K562 treated with DMSO at 1 percent for 4 hours (cell line): Measurements from ENCODE around the gene MRPL11. TPM values are rescaled to one million over a fixed set of nuclear protein-coding genes. Genes with fewer than 3 reads are reported as not detected.

Source experiments
- total RNA-seq: library from RNA; unstranded; fragments of 300-600 nt; gene quantifications from 2 replicates; pipeline ENCODE4 v1.2.3, GENCODE V29; 2022; ENCODE audit not compliant: insufficient read depth

Gene MRPL11
- total RNA-seq, result 51.8 and 54.1 TPM in 2 replicates

DNA sequence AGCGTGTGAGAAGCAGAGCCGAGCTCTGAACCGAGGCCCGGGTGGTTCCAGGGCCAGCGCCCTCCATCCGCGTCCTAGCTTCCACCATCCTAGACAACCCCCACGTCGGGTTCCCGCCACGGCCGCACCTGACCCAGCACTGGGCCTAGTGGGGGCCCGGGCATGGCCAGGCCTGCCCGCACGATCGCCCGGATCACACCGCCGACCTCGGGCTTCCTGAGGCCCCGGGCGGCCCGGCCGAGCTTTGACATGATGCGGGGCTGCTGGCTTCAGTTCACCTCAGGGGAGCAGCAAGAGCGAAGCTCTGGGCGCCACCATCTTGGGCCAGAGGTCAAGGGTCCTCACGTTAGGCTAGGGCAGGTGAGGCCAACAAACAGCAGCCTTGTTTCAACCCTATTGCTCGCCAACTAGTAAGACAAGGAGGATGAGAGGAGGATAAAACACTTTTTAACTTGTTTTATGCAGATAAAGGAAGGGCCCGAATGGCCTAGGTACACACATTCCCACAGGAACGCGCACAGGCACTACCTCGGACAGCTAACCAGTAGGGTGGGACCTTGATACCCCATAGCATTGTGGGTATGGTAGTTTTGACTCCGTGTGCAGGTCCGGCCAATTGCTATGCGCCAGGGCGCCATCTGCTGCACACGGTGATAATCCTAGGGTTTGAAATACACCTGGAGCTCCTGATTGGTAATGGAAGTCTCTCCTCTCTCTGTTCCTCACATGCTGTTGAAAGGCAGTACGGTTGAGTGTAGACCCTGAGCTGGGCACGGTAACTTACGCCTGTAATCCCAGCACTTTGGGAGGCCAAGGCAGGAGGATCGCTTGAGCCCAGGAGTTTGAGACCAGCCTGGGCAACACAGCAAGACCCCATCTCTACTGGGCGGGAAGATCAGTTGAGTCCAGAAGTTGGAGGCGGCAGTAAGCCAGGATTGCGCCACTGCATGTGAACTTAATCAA is at the start of gene MRPL11:
MRPL11 (minus strand) TSS at position 345 of the 963 bp plus-strand sequence; CDS start at position 251, 94 bp downstream.

DNA sequence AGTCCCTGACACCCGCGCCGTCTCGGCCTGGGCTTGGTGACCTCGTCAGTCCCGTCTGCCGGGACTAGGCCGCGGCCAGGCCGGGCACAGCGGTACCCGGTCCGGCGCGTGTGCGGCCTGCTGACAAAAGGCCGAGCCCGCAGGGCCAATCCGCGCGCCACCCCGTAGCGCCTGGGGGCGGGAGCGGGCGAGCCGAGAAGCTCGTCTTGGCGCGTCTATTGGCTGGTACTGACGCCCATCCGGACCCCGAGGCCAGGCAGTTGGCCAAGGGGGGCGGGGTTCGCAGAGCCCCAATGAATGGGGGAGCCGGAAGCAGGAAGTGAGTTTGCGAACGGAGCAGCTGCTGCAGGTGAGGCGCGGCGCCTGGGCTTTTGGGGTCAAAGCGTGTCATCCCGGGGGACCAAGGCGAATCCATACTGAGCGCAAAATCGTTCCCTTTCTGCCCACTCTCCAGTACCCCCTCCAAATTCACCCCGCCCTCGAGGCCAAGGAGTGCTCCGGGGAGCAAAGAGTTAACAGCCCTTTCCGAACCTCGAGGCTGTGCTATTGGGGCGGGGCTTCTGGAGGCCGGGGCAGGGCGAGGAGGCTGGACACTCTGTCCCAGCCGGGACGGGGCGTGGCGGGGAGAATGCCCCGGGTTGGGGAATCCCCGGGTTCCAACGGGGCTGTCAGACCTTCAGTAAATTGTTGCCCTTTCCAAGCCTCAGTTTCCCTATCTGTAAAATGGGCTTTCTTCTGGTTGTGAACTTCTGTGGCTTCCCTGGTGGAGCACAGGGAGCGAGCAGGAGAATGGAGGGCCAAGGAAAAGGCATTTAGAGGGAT is 41.7 kb upstream of the MRPL11 start, which contains the start of gene DPP3:
DPP3 (plus strand) TSS at position 318 of the 822 bp plus-strand sequence. CDS start 1,767 bp downstream, outside the sequence.

DNA sequence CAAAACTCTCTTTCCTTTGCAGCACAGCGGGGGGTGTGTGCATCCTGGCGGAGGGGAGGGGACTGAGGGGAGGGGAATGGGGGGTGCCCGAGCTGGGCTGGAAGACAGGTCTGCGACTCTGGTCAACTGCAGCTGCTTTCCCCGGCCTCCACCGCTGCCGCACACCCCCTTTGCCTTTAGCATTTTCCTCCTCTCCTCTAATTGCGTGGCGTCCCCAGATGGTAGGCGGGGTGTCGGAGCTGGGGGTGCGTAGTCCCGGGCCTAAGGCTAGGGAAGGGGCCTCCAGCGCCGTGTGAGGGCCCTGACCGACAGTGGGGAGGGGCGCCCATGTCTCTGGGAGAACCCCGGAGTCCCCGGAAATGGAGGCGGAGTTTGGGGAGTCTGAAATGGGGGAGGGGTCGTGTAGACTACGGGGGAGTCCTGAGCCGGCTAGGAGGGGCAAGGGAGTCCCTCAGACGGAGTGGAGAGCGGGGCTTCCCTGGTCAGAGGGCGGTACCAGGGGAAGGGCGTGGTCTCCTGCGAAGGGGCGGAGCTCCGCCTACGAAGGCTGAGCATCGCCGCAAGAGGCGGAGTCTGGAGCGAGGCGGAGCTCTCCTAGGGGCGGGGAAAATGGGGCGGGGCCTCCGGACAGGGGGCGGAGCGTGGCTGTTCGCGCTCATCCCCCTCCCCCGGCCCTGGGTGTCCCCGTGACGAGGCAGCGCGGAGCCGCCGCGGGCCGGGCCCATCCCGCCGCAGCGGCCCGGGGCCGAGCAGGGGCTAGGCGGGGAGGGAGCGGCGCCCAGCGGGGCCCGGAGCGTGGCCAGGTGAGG is 27.8 kb upstream of the MRPL11 start, which contains the start of gene PELI3:
PELI3 (plus strand) TSS at position 681 of the 809 bp plus-strand sequence. CDS start 1,224 bp downstream, outside the sequence.

DNA sequence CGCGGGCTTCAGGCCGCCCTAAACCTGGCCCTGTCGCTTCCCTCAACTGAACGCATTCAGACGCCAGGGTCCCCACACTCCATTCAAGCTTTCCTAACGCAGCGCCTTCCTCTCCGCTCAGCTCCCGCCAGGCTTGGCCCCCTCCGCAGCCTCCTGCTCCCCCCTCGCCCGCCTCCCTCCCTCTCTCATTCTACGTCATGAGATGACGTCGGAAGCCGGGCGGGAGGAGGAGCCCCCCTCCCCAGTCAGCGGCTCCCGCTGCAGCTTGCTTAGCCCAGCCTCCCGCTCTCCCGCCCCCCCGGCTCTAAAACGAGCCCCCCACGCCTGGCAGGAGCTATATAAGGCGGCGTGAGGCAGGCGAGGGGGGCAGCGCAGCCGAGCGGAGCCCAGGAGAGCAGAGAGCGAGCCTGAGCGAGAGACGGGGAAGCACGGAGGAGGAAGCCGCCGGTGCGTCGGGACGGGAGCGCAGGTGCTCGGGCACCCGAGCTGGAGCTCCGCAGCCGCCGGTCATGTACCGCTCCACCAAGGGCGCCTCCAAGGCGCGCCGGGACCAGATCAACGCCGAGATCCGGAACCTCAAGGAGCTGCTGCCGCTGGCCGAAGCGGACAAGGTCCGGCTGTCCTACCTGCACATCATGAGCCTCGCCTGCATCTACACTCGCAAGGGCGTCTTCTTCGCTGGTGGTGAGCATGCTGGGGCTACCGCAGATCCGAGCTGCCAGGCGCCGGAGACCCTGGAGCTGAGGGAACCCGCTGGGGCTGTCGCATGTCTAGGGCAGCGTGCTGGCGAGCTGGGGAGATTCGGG is 17.8 kb downstream of the MRPL11 start, which contains the start of gene NPAS4:
NPAS4 (plus strand) TSS at position 365 of the 806 bp plus-strand sequence; CDS start at position 510, 145 bp downstream.

Other genes with a start within 250 kb of the MRPL11 start
- 33.3 and 34.0 TPM in 2 replicates for gene KLC2, start 181.1 kb downstream of the MRPL11 start, total RNA-seq
- 156 and 172 TPM in 2 replicates for gene RAB1B, start 170.2 kb downstream of the MRPL11 start, total RNA-seq
- gene CNIH2, start 160.7 kb downstream of the MRPL11 start, total RNA-seq, result 0.52 TPM in 1 of 2 replicates, not detected in the other
- 111 and 122 TPM in 2 replicates for gene YIF1A, start 149.7 kb downstream of the MRPL11 start, total RNA-seq
- not detected in 2 replicates for gene TMEM151A, start 147.0 kb downstream of the MRPL11 start, total RNA-seq
- gene CD248, start 121.8 kb downstream of the MRPL11 start, total RNA-seq, result not detected in 2 replicates
- gene RIN1, start 102.4 kb downstream of the MRPL11 start, total RNA-seq, result 0.90 and 1.9 TPM in 2 replicates
- 44.5 and 51.4 TPM in 2 replicates for gene BRMS1, start 93.7 kb downstream of the MRPL11 start, total RNA-seq
- 23.2 and 25.5 TPM in 2 replicates for gene B4GAT1, start 91.2 kb downstream of the MRPL11 start, total RNA-seq
- 5.8 and 11.3 TPM in 2 replicates for gene SLC29A2, start 67.1 kb downstream of the MRPL11 start, total RNA-seq
- not detected in 2 replicates for gene NPAS4, start 17.8 kb downstream of the MRPL11 start, total RNA-seq
- 3.5 and 4.1 TPM in 2 replicates for gene PELI3, start 28.1 kb upstream of the MRPL11 start, total RNA-seq
- gene DPP3, start 41.6 kb upstream of the MRPL11 start, total RNA-seq, result 35.2 and 38.6 TPM in 2 replicates
- gene BBS1, start 71.8 kb upstream of the MRPL11 start, total RNA-seq, result 8.4 and 10.2 TPM in 2 replicates
- gene ZDHHC24, start 107.2 kb upstream of the MRPL11 start, total RNA-seq, result 9.4 and 10.1 TPM in 2 replicates
- not detected in 2 replicates for gene ACTN3, start 108.1 kb upstream of the MRPL11 start, total RNA-seq
- gene CTSF, start 129.8 kb upstream of the MRPL11 start, total RNA-seq, result 18.6 and 19.2 TPM in 2 replicates
- gene CCDC87, start 154.2 kb upstream of the MRPL11 start, total RNA-seq, result not detected in 2 replicates
- gene CCS, start 154.3 kb upstream of the MRPL11 start, total RNA-seq, result 28.8 and 29.9 TPM in 2 replicates
- gene RBM14, start 177.8 kb upstream of the MRPL11 start, total RNA-seq, result 85.3 and 90.1 TPM in 2 replicates
- gene RBM4, start 199.9 kb upstream of the MRPL11 start, total RNA-seq, result 99.5 and 116 TPM in 2 replicates
- gene RBM4B, start 239.0 kb upstream of the MRPL11 start, total RNA-seq, result 13.2 and 15.2 TPM in 2 replicates